Heart left ventricle (tissue), 16 donors: ENCODE data around the gene WWC1. TPM values are rescaled to one million over a fixed set of nuclear protein-coding genes. Genes with fewer than 3 reads are reported as not detected.

Experiments used
- ATAC-seq, 4 donors: fragments of 200-7000 bp; cut with Tn5 transposase; one replicate each; pipeline ENCODE4 v1.9.1; 2020 to 2022; ENCODE audit warnings: moderate library complexity in 4 of 4, mild to moderate bottlenecking in 3 of 4, moderate number of reproducible peaks in 1 of 4
- DNase-seq, 5 donors: peaks; one replicate each; pipeline ENCODE4 v3.0.0-alpha.2; 2020
- H3K27ac ChIP-seq, 12 donors: fragments of 200-600 bp; sonication (generic) in 4 of 12; one replicate each; pipeline versions ENCODE4 v1.5.0 to v1.8.0; 2016 to 2022; ENCODE audit warnings: mild to moderate bottlenecking in 2 of 12
- H3K27me3 ChIP-seq, 9 donors: fragments of 200-600 bp; sonication (generic) in 2 of 9; one replicate each; pipeline versions ENCODE4 v1.5.1 to v1.8.0; 2016 to 2022; ENCODE audit warnings: mild to moderate bottlenecking in 3 of 9
- H3K36me3 ChIP-seq, 9 donors: fragments of 200-600 bp; sonication (generic) in 2 of 9; one replicate each; pipeline versions ENCODE4 v1.5.0 to v1.8.0; 2018 to 2022; ENCODE audit warnings: mild to moderate bottlenecking in 2 of 9
- H3K4me1 ChIP-seq, 12 donors: fragments of 200-600 bp; sonication (generic) in 4 of 12; one replicate each; pipeline versions ENCODE4 v1.5.0 to v1.8.0; 2016 to 2022; ENCODE audit warnings: mild to moderate bottlenecking in 3 of 12
- H3K4me3 ChIP-seq, 12 donors: fragments of 200-600 bp; sonication (generic) in 4 of 12; one replicate each; pipeline versions ENCODE4 v1.5.0 to v1.8.0; 2017 to 2022; ENCODE audit warnings: mild to moderate bottlenecking in 9 of 12, moderate library complexity in 4 of 12
- H3K9me3 ChIP-seq, 12 donors: fragments of 200-600 bp; sonication (generic) in 4 of 12; one replicate each; pipeline versions ENCODE4 v1.5.0 to v1.8.0; 2016 to 2022; ENCODE audit warnings: mild to moderate bottlenecking in 1 of 12
- POLR2A ChIP-seq, 2 donors: fragments of 450-650 bp; IDR thresholded peaks; one replicate each; pipeline ENCODE4 v1.6.1; 2017; ENCODE audit warnings: antibody characterized with exemption in 2 of 2, mild to moderate bottlenecking in 2 of 2, moderate library complexity in 2 of 2
- WGBS, 4 donors: extraction: QIAGEN DNeasy Blood & Tissue Kit in 2 of 4; methylation state at CpG; one replicate each; pipeline versions ENCODE4 v1.1.5 to v1.1.7; 2013 to 2018; 5-methylcytosine and 5-hydroxymethylcytosine counted together
- intact Hi-C, 10 donors: fragments of 100-400 bp; cut with DNase I; formaldehyde crosslinking; loops; one replicate each; pipeline versions ENCODE4 v1.11.1 to v1.14.2; 2022
- long read RNA-seq, 3 donors: library from polyadenylated mRNA; unstranded; transcript quantifications; one replicate each; pipeline ENCODE4 v2.0.0, GENCODE V29; 2020 to 2021
- polyA plus RNA-seq, 2 donors: library from polyadenylated mRNA; stranded (reverse); fragments of 200-250 nt; gene quantifications; one replicate each; pipeline ENCODE4 v1.2.3, GENCODE V29; 2013
- total RNA-seq, 9 donors: library from RNA; depleted of rRNA in 2 of 9; stranded (reverse); fragments of >200 nt in 2 of 9; fragmentation: NEBNext Ultra II Directional in 3 of 9; extraction: Animal tissue kit (Norgen Biotek cat#: 25700) in 3 of 9; gene quantifications; one replicate each; pipeline versions ENCODE4 v1.1.0 to v1.2.4, GENCODE V29; 2016 to 2023
- TF ChIP-seq, protein P1 (sequence below), 12 donors: fragments of 200-600 bp; sonication (generic) in 4 of 12; IDR thresholded peaks; one replicate each; pipeline versions ENCODE4 v1.5.0 to v1.8.0; 2018 to 2022; ENCODE audit warnings: antibody characterized with exemption in 12 of 12, mild to moderate bottlenecking in 5 of 12
- donor health status: ischemic (EF 13 %, LVEDD 7.1; RV severe dilation, severe dysfunction).
- donor health status: healthy with polysubstance abuse.
- donor health status: DM: no; HTN: yes; CAD: no.
- donor health status: DM: no; HTN: no; CAD: no.
- donor health status: ischemic (EF 25% LVEDD 6.9; RV normal size, moderate dysfunction).
- donor health status: ischemic (EF 25% LVEDD 5.7; RV mildly dilated, moderate dysfunction).
- donor health status: healthy.
- donor health status: DM: yes; HTN: yes; CAD: no.
- donor health status: ischemic (EF 35%, LVEDD 5.7; RV mildly dilated, moderate dysfunction).
- donor health status: nonischemic (EF 11% LVEDD 7.7; RV severe dilation, severe dysfunction).
- donor health status: DM: yes; HTN: yes; CAD: no.
- donor health status: PGD.
- donor health status: ischemic (EF 29% LVEDD 5.4; RV normal size, mild dysfunction).
- donor health status: nonischemic (EF 23%, LVEDD 6.1; RV moderate dilation, normal function).

The WWC1 gene
- total RNA-seq (10 to 100 TPM in 1 of 9 donors, 1 to 10 TPM in 6, under 1 TPM in 2; 0.32 to 10.7 (median 1.7) TPM), polyA plus RNA-seq (10 to 100 TPM in 1 of 2 donors, under 1 TPM in 1; 0.23 to 21.5 TPM)
- long read RNA-seq, donor 1, partial matches to known transcripts: 2 of 3 reads
- long read RNA-seq, donor 1, other reads (novel, unspliced or antisense): 1 of 3 reads
- long read RNA-seq, donor 2, partial matches to known transcripts: 3 of 3 reads
- long read RNA-seq, donor 2, other reads (novel, unspliced or antisense): 0 of 3 reads
- long read RNA-seq, donor 3, partial matches to known transcripts: 5 of 12 reads
- long read RNA-seq, donor 3, other reads (novel, unspliced or antisense): 6 of 12 reads

DNA sequence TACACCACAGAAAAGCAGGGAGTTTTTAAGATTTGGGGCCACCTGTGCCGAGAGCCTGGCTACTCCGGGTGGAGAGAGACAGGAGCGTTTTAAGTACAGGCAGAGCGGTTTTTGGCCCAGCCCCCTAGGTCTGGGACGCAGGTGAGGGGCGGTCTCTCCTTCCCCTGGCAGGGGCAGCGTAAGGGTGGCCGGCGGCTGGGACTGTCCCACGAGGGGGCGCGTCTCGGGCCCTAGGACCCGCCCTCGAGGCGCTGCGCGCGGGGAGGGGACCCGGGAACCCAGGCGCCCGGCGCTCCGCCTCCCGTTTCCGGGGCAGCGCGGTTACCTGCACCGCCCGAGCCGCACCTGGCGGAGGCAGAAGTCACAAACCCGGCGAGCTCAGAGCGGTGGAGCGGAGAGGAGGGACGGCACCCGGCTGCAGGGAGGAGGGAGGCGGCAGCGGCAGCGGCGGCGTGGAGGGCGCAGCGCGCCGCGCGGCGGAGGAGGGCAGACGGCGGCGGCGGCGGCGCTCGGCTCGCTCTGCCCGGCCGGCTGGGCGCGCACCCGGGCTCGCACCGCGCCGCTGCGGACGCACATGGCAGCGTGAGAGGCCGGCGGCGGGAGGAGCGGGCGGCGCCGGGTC lies at the start of gene WWC1:
Gene WWC1, plus strand, starts transcription at position 304 of the 622 bp plus-strand sequence. CDS start 508 bp downstream, outside the sequence.
- Histone ChIP-seq H3K27me3 (peaks cover 8 to 53% (median 18%) of the 10 kb centered on the region in 9 donors), H3K27ac (no peak within 1 kb of the TSS), H3K9me3 (no peaks in the 10 kb centered on the region), H3K4me3 (peak within 1 kb of the TSS; percentile 1 to 58 (median 47)), H3K36me3 (no peaks in the 10 kb centered on the region), H3K4me1 (peaks cover 0 to 16% (median 5%) of the 10 kb centered on the region in 12 donors)
- ATAC-seq (peak in 3 of 4 donors; percentile 18 to 69 (median 68)), DNase-seq (peak in 1 of 5 donors; percentile 65)
- TF ChIP-seq, protein P1, sequence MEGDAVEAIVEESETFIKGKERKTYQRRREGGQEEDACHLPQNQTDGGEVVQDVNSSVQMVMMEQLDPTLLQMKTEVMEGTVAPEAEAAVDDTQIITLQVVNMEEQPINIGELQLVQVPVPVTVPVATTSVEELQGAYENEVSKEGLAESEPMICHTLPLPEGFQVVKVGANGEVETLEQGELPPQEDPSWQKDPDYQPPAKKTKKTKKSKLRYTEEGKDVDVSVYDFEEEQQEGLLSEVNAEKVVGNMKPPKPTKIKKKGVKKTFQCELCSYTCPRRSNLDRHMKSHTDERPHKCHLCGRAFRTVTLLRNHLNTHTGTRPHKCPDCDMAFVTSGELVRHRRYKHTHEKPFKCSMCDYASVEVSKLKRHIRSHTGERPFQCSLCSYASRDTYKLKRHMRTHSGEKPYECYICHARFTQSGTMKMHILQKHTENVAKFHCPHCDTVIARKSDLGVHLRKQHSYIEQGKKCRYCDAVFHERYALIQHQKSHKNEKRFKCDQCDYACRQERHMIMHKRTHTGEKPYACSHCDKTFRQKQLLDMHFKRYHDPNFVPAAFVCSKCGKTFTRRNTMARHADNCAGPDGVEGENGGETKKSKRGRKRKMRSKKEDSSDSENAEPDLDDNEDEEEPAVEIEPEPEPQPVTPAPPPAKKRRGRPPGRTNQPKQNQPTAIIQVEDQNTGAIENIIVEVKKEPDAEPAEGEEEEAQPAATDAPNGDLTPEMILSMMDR (IDR thresholded peaks at IDR 0.05): peak in 2 of 12 donors; percentile 8 to 17
- TF ChIP-seq POLR2A (IDR thresholded peaks at IDR 0.05): no peak
- WGBS, 4 donors: 0 to 2% (median 1%) methylated on average over 5 to 77 of the region's 77 CpGs
- intact Hi-C loops: no loop called here

DNA sequence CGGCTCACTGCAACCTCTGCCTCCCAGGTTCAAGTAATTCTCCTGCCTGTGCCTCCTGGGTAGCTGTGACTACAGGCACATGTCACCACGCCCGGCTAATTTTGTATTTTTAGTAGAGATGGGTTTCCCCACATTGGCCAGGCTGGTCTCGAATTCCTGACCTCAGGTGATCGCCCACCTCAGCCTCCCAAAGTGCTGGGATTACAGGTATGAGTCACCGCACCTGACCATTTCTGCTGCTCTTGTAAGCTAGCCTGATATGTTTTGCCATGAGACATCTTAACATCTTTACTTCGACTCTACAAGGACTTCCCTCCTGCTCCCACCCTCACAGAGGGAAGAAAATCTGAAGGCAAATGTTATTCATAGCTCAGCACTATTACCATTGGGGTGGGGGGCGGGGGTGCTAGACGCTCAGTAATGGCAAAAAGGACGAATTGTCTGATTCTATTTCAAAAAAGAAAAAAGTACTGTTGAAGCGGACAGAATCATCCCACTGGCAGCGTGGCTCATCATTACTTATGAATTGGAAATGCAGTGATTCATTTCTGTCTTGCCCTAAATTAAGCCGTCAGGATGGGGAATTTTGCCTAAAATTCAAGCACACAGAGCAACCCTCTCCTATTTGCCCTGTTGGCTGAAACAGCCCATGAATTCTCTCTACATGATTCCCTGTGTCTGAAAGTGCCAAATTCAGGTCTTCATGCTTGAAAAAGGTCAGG lies 46.4 kb upstream of the WWC1 start:
- 84 to 89% (median 86%) methylated on average over 13 of the region's 13 CpGs for WGBS, 4 donors
- H3K27me3 ChIP-seq: no peaks in the 10 kb centered on the region
- TF ChIP-seq, protein P1 (IDR thresholded peaks at IDR 0.05): no peak
- TF ChIP-seq POLR2A (IDR thresholded peaks at IDR 0.05): no peak
- no peak for ATAC-seq
- H3K4me3 ChIP-seq: no peak overlapping the region
- peaks cover 0 to 7% (median 0%) of the 10 kb centered on the region in 12 donors for H3K4me1 ChIP-seq
- H3K36me3 ChIP-seq: peaks cover 0 to 43% (median 11%) of the 10 kb centered on the region in 9 donors
- intact Hi-C loops: no loop called here
- H3K9me3 ChIP-seq: no peaks in the 10 kb centered on the region
- no peak overlapping the region for H3K27ac ChIP-seq
- no peak for DNase-seq

DNA sequence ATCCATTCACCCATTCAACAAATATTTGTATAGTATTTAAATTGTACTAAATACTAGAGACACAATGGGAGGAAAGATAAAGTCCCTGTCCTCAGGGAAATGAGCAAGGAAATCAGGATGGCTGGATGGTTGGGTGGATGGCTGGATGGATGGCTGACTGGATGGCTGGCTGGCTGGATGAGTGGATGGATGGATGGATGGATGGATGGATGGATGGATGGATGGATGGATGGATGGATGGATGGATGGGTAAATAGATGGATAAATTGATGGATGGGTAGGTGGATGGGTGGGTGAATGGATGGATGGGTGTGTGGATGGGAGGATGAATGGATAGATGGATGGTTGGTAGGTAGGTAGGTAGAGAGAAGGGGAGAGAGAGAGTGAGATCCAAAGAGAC lies 41.5 kb upstream of the WWC1 start:
- Histone ChIP-seq H3K36me3 (peaks cover 0 to 42% (median 6%) of the 10 kb centered on the region in 9 donors), H3K9me3 (no peaks in the 10 kb centered on the region), H3K27ac (no peak overlapping the region), H3K4me1 (peaks cover 0 to 7% (median 0%) of the 10 kb centered on the region in 12 donors), H3K27me3 (no peaks in the 10 kb centered on the region), H3K4me3 (no peak overlapping the region)
- ATAC-seq (no peak), DNase-seq (no peak)
- intact Hi-C loops: no loop called here
- TF ChIP-seq POLR2A (IDR thresholded peaks at IDR 0.05): no peak
- TF ChIP-seq, protein P1 (IDR thresholded peaks at IDR 0.05): no peak

DNA sequence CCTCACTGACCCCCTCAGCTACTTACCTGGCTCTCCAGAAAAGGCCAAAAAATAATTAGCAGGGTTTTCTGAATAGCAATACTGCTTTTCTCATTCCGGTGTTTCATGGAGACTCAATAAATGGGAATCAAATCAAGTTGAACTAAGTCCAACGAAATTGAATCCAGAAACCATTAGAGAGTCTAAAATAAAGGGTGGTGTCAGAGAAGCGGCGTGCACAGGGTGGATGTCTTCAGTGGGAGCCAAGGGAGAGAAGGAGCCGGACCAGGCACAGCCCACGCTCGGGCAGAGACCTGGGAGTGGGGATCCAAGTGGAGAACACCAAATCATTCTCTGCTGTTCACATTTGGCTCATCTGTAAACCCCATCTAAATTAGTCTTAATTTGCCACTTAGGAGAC lies 40.2 kb upstream of the WWC1 start:
- peaks cover 0 to 34% (median 6%) of the 10 kb centered on the region in 9 donors for H3K36me3 ChIP-seq
- ATAC-seq (no peak), DNase-seq (no peak)
- H3K27me3 ChIP-seq: no peaks in the 10 kb centered on the region
- no peak overlapping the region for H3K4me3 ChIP-seq
- intact Hi-C loops: no loop called here
- WGBS, 4 donors: 60 to 79% (median 74%) methylated on average over 7 of the region's 7 CpGs
- H3K9me3 ChIP-seq: no peaks in the 10 kb centered on the region
- TF ChIP-seq POLR2A (IDR thresholded peaks at IDR 0.05): no peak
- TF ChIP-seq, protein P1 (IDR thresholded peaks at IDR 0.05): no peak
- H3K27ac ChIP-seq: no peak overlapping the region
- peaks cover 0 to 7% (median 0%) of the 10 kb centered on the region in 12 donors for H3K4me1 ChIP-seq
